Endothelial cell of umbilical vein (primary cell): ENCODE measurements around the gene SEMA4C. TPM values are rescaled to one million over a fixed set of nuclear protein-coding genes. Genes with fewer than 3 reads are reported as not detected.

Source experiments
- BruUV-seq: library from RNA; stranded (reverse); fragments of 400-500 nt; replicated peaks from 2 replicates; lab custom pipeline; 2021; lab: Mats Ljungman, UMichigan
- CTCF ChIA-PET: fragments of 300-600, 350-600 bp; sonication (Branson Sonifier 250); formaldehyde crosslinking; loops from one replicate; lab custom pipeline; 2021; ENCODE audit warnings: antibody characterized with exemption, inconsistent platforms; lab: Charles Lee
- POLR2A ChIA-PET: fragments of 300-600, 350-600 bp; sonication (Branson Sonifier 250); formaldehyde crosslinking; loops from one replicate; lab custom pipeline; 2021; ENCODE audit warnings: antibody characterized with exemption, inconsistent platforms; lab: Charles Lee
- DNase-seq: peaks from one replicate; pipeline ENCODE4 v3.0.0-alpha.2; 2011; ENCODE audit warnings: low read depth, low spot score
- FAIRE-seq: peaks from 2 replicates; lab custom pipeline; 2011; peaks lifted over from hg19 to GRCh38; lab: Jason Lieb, UNC
- H2AFZ ChIP-seq: 2 replicates; pipeline ENCODE4 v1.6.0; 2012; ENCODE audit warnings: low read depth, low read length, control low read depth, inconsistent platforms
- H3K27ac ChIP-seq: 2 replicates; pipeline ENCODE4 v1.5.1; 2011; ENCODE audit warnings: low read depth, mild to moderate bottlenecking, control low read depth, low read length, moderate library complexity; ENCODE audit not compliant: insufficient read depth
- H3K27me3 ChIP-seq, 2 experiments: 2 replicates each; pipeline versions ENCODE4 v1.6.0 to v1.6.1; 2011; ENCODE audit warnings: low read length in 2 of 2, mixed read lengths in 1 of 2; ENCODE audit not compliant: control insufficient read depth in 2 of 2, insufficient read depth in 2 of 2
- H3K36me3 ChIP-seq, 2 experiments: 2 replicates in 1 of 2; 3 replicates in 1 of 2; pipeline ENCODE4 v1.5.1; 2011; ENCODE audit warnings: low read length in 2 of 2, mild to moderate bottlenecking in 1 of 2, moderate library complexity in 1 of 2; ENCODE audit not compliant: control insufficient read depth in 2 of 2, insufficient read depth in 2 of 2; ENCODE audit errors: extremely low read depth in 1 of 2
- H3K4me1 ChIP-seq: 3 replicates; pipeline ENCODE4 v1.5.1; 2011; ENCODE audit warnings: mild to moderate bottlenecking, low read length; ENCODE audit not compliant: control insufficient read depth, insufficient read depth; ENCODE audit errors: extremely low read depth
- H3K4me2 ChIP-seq: 2 replicates; pipeline ENCODE4 v1.6.1; 2011; ENCODE audit warnings: low read length, control low read depth, mixed read lengths; ENCODE audit not compliant: insufficient read depth
- H3K4me3 ChIP-seq, 3 experiments: fragments of 200-600 bp in 1 of 3; sonication (generic), shearing (Covaris generic) in 1 of 3; replicated peaks in 1 of 3; 2 replicates each; pipeline ENCODE4 v1.5.1; 2011 to 2016; ENCODE audit warnings: control low read depth in 3 of 3, low read length in 3 of 3, mild to moderate bottlenecking in 2 of 3, inconsistent platforms in 1 of 3, low read depth in 1 of 3, moderate library complexity in 1 of 3; ENCODE audit not compliant: insufficient read depth in 1 of 3
- H3K79me2 ChIP-seq: 2 replicates; pipeline ENCODE4 v1.6.0; 2012; ENCODE audit warnings: low read length, inconsistent platforms; ENCODE audit not compliant: control insufficient read depth, insufficient read depth
- H3K9ac ChIP-seq: replicated peaks from 2 replicates; pipeline ENCODE3; 2011; ENCODE audit warnings: low read length, control low read depth; ENCODE audit not compliant: insufficient read depth; ENCODE audit errors: extremely low read depth
- H3K9me1 ChIP-seq: replicated peaks from 3 replicates; pipeline ENCODE4 v1.6.0; 2011; ENCODE audit warnings: mild to moderate bottlenecking, low read length; ENCODE audit not compliant: control insufficient read depth, insufficient read depth; ENCODE audit errors: extremely low read depth
- H3K9me3 ChIP-seq: replicated peaks from 2 replicates; pipeline ENCODE4 v1.5.1; 2012; ENCODE audit warnings: low read length, inconsistent platforms; ENCODE audit not compliant: control insufficient read depth, insufficient read depth
- H4K20me1 ChIP-seq: replicated peaks from 2 replicates; pipeline ENCODE3; 2011; ENCODE audit warnings: mild to moderate bottlenecking, low read length; ENCODE audit not compliant: control insufficient read depth, insufficient read depth; ENCODE audit errors: extremely low read depth
- CTCF ChIP-seq, 2 donors: IDR thresholded peaks; 1 replicate in 1 of 2; 2 replicates in 1 of 2; pipeline ENCODE4 v1.5.1; 2011; ENCODE audit warnings: low read length in 2 of 2, mild to moderate bottlenecking in 2 of 2, moderate library complexity in 2 of 2, control low read depth in 1 of 2, inconsistent platforms in 1 of 2, low read depth in 1 of 2; ENCODE audit not compliant: insufficient read depth in 1 of 2; ENCODE audit errors: extremely low read depth in 1 of 2
- EZH2 ChIP-seq: IDR thresholded peaks from 2 replicates; pipeline ENCODE4 v1.6.1; 2012; ENCODE audit warnings: borderline replicate concordance, low read depth, mild to moderate bottlenecking, moderate library complexity, low read length, inconsistent platforms; ENCODE audit not compliant: severe bottlenecking
- FOS ChIP-seq: IDR thresholded peaks from 2 replicates; pipeline ENCODE4 v1.6.1; 2011; ENCODE audit warnings: mild to moderate bottlenecking, low read length, moderate library complexity, borderline replicate concordance; ENCODE audit not compliant: insufficient read depth
- GATA2 ChIP-seq: IDR thresholded peaks from 2 replicates; pipeline ENCODE4 v1.7.0; 2011; ENCODE audit warnings: low read depth, mild to moderate bottlenecking, moderate library complexity, mixed read lengths, low read length; ENCODE audit not compliant: insufficient read length, insufficient read depth
- JUN ChIP-seq: IDR thresholded peaks from 2 replicates; pipeline ENCODE4 v1.6.1; 2011; ENCODE audit warnings: borderline replicate concordance, low read depth; ENCODE audit not compliant: insufficient read length, insufficient read depth
- MAX ChIP-seq: IDR thresholded peaks from 2 replicates; pipeline ENCODE4 v1.6.1; 2011; ENCODE audit not compliant: insufficient read depth, insufficient read length
- MYC ChIP-seq: IDR thresholded peaks from one replicate; pipeline ENCODE4 v1.6.1; 2011; ENCODE audit warnings: mild to moderate bottlenecking, low read depth, low read length
- POLR2A ChIP-seq: IDR thresholded peaks from 2 replicates; pipeline ENCODE4 v1.6.1; 2012; ENCODE audit warnings: low read depth, mild to moderate bottlenecking, control low read depth, low read length
- POLR2AphosphoS5 ChIP-seq: IDR thresholded peaks from 2 replicates; pipeline ENCODE4 v1.6.1; 2012; ENCODE audit warnings: low read depth, mild to moderate bottlenecking, control low read depth, low read length, moderate library complexity; ENCODE audit not compliant: insufficient read depth
- dilution Hi-C: fragments of 300-500 bp; cut with MboI; formaldehyde crosslinking; loops from one replicate; pipeline ENCODE4 v1.15.0; 2019; ENCODE audit warnings: low sequenced_read_pairs; ENCODE audit not compliant: extremely low pct_ligation_motif_present
- intact Hi-C: fragments of 100-400 bp; cut with micrococcal nuclease; formaldehyde crosslinking; loops from one replicate; pipeline ENCODE4 v1.10.0; 2022
- polyA plus RNA-seq, 4 experiments: library from polyadenylated mRNA; depleted of rRNA in 3 of 4; stranded (reverse) in 3 of 4; unstranded in 1 of 4; fragments of >200 nt; gene quantifications; 2 replicates each; pipeline versions ENCODE4 v1.2.1 to v1.2.3, GENCODE V29; 2011 to 2012; ENCODE audit warnings: missing spikeins in 1 of 4
- total RNA-seq: library from RNA; stranded (reverse); gene quantifications from 2 replicates; pipeline ENCODE4 v1.2.3, GENCODE V29; 2021

SEMA4C gene
- total and polyA plus RNA-seq, 2 donors (not counting 3 experiments of a cell fraction or from before 2014, with no cell fraction given): 16.4 to 17.3 TPM

GRCh38 chr2:96859681-96860064 is 10.2 kb downstream of the SEMA4C start:
- Histone ChIP-seq H3K36me3 (peaks cover 0 to 32% of the 10 kb centered on the region in 2 experiments), H3K27me3 (no peaks in the 10 kb centered on the region), H3K4me2 (no peak overlapping the region), H3K9me1 (no peaks in the 10 kb centered on the region), H3K9me3 (no peaks in the 10 kb centered on the region), H3K4me1 (peaks cover 9% of the 10 kb centered on the region), H3K4me3 (no peak overlapping the region), H3K9ac (no peak overlapping the region), H2AFZ (no peak overlapping the region), H3K27ac (no peak overlapping the region), H3K79me2 (peaks cover 3% of the 10 kb centered on the region), H4K20me1 (no peaks in the 10 kb centered on the region)
- CTCF ChIA-PET: interaction anchor here (2.2 to 4.3 kb wide), 2 partner anchors 9 to 97 kb away, joined by 19 to 81 read pairs; partner anchors contain the start of gene SEMA4C
- no TSS peak for BruUV-seq
- DNase-seq: no peak
- no peak for FAIRE-seq
- intact Hi-C loops: loop anchor here (2.0 kb wide), 1 partner anchor 99 kb away; the partner anchor contains the start of gene CNNM4
- dilution Hi-C loops: no loop called here
- POLR2A ChIA-PET: no interaction called here
- no peak for TF ChIP-seq CTCF (IDR thresholded peaks at IDR 0.05; ENCODE audit: extremely low read depth in 1 of 2, insufficient read depth in 1 of 2, low read depth in 1 of 2, low read length in 2 of 2)
- no peak for TF ChIP-seq POLR2A
- no peak for TF ChIP-seq GATA2
- no peak for TF ChIP-seq MYC
- TF ChIP-seq EZH2: no peak
- no peak for TF ChIP-seq POLR2AphosphoS5
- TF ChIP-seq JUN: no peak
- TF ChIP-seq FOS: no peak
- TF ChIP-seq MAX: no peak
